Testis (tissue), 2 donors: Measurements from ENCODE around the gene SWAP70.

Source experiments
- CTCF ChIP-seq, 3 experiments: fragments of 450-650 bp in 2 of 3; fragments of 200-600 bp in 1 of 3; sonication (generic) in 1 of 3; IDR thresholded peaks; one replicate each; pipeline ENCODE4 v1.5.1; 2016 to 2019; ENCODE audit warnings: antibody characterized with exemption in 3 of 3, mild to moderate bottlenecking in 2 of 3, moderate library complexity in 1 of 3
- POLR2A ChIP-seq: fragments of 450-650 bp; IDR thresholded peaks from one replicate; pipeline ENCODE4 v1.6.1; 2017; ENCODE audit warnings: antibody characterized with exemption, mild to moderate bottlenecking, moderate library complexity

DNA sequence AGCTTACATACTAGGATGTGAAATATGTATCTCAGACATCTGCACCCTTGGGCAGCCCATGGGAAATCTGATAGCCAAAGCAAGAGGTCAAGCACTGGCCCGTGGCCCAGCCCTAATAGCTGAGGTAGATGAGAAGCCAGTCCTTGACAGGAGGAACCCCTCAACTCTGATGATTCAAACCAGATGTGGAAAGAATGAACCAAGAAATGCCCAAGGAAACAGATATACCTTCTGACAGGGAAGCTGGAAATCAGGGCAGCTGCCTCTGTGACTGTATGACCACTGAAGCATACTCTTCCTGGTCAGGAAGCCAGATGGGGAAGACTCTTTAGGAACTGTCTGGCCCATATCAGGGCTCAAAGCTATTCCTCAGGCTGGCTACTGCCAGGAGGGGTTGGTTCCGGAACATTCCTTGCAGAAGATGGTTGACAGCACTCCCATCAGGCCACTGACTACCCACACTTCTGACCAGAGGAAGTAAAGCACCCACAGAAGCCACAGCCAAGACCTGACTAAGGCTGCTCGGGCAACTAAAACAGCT lies 124.2 kb downstream of the SWAP70 start:
- TF ChIP-seq CTCF (IDR thresholded peaks at IDR 0.05) = no peak
- TF ChIP-seq POLR2A = no peak
